ENCODE data around the gene PLCB4.

Gene PLCB4

DNA sequence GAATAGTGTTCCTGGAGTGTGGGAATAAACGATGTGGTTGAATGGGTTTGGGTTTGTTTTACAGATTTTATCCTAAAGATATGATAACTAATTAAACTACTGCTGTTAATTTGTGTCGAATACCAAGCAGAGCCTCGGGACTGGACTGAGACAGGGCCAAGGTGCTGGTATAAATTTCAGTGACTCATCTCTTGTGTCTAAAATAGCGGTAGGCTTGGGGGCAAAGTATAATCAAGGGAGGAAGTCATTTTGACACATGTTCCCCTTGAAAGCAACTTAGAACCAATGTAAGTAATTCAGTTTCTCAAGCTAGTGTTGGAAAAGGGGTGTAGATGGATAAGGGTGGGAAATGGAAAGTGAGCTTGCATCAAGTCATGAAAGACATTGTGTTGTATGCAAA, 108.4 kb downstream of the PLCB4 start:
- DNase-seq (ENCODE audit: low read depth in 2 of 2) = no peak

DNA sequence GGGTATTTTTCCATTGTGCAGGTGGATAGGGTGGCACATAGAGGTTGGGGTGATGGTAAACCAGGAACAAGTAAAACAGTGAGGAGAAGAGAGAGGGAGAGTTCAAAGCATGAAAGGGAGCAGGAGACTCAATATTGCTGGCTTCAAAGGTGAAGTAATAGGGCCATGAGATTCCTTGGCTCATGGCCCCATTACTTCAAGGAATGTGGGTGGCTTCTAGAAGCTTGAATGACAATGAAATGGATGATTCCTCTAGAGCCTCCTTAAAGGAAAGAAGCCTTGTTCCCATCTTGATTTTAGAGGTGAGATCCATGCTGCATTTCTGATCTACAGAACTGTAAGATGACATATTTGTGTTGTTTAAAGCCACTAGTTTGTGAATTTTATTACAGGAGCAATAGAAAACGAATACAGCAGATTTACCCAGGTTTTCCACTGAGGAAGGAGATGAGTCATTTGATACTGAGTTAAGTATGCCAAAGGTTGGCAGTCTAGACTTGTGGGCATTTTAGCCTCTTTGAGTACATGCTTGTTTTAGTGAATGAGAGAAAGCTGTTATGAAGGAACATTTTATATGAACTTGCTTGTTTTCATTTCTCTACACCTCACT, 110.4 kb downstream of the PLCB4 start:
- DNase-seq (ENCODE audit: low read depth in 2 of 2) = no peak

DNA sequence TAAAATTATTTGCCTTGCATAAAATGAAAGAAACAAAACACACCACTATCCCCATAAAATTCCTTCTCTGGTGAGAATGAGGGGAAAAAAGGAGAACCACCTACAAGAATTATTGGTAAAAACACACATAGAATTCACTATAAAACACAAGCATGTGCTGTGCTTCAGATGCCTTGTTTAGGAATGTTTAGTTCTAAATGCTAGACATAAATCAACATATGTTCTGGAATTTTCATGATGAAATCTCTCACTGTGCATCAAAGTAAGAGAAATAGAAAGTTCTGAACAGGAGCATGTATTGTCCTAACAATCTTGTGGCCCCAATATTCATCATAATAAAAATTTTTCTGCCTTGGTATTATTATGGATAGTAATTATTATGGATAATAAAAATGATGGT, 111.0 kb downstream of the PLCB4 start:
- peak in 1 of 2 experiments; percentile 23 for DNase-seq (ENCODE audit: low read depth in 2 of 2)

DNA sequence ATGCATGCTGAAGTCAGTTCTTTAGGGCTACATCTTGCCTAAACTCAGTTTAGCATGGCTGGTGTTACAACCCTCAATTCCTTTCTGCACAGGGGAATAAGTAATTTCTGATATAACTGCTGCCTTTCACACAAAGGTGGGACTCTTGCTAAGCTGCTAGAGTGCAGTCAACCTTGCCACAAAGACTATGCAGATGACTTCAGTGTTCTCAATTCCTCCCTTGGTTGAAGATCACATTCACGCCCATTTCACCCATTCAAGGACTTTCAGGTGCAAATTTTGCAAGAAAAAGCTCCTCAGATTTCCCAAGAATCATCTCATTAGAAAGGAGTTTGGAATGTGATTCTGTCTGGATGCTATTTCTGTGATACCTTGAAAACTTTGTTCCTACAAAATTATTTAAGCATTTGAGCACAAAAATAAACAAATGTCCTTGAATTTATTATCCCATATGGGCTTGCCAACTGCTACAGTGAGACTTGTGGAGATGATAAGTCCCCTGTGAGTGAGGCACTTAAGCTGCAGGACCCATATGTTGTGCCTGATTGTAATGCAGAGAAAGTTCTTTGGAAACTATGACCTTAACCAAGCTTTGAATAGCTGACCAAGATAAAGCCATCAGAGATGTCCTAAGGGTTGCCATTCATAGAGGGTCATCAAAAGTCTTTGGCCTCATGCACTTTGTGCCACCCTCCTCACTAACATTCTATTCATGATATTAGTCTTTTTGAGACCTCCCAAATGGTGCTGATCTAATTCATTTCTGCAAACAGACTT, 111.8 kb downstream of the PLCB4 start:
- no peak for DNase-seq (ENCODE audit: low read depth in 2 of 2)

DNA sequence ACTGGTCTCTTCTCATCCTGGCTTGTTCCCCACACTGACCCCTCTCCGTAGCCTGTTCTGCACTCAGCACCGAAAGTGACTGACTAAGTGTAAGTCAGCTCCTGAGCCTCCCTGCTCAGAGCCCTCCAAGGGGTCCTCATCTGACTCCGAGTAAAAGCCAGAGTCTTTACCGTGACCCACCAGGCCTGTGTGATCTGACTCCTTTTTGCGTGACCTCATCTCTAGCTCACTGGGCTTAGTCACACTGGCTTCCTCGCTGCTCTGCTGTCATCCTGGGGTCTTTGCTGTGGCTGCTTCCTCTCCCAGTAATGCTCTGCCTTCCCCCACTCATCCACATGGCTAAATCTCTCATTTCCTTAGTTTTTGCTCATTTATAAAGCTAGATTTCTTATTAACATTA, 116.6 kb downstream of the PLCB4 start:
- peak; percentile 17 to 22 for DNase-seq (ENCODE audit: low read depth in 2 of 2)

DNA sequence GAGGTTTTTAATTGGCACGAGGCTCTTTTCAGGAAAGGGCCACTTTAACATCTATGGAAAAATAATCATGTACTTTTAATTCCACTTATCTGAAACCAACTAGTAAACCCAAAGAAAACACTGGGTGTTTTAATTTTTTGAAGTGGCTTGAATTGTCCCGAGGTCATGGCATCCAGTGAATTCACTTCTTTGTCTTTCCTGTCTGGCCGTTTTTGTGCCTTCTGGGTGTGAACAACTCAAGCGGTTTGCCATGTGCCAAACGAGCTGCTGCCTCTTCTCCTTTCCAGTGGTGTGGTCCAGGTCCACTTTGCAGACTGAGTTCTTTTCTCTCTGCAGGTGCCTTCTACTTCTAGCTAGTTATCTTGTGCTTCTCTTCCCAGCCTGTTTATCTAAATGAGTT, 117.5 kb downstream of the PLCB4 start:
- no peak for DNase-seq (ENCODE audit: low read depth in 2 of 2)

DNA sequence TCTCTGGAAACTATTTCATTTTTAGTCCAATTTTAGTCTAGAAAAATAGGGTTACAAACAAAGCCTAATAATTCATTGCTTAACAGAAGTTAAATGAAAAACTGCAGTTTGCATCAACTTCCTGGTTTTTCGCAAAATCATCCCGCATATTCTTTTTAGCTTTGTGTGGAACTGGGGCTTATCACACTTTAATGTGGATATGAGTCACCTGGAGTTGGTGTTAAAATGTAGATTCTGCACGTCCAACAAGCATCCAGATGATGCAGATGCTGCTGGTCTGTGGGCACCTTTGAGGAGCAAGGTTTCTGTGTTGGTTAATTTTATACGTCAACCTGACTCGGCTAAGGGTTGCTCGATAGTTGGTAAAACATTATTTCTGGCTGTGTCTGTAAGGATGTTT, 126.1 kb downstream of the PLCB4 start:
- no peak for DNase-seq (ENCODE audit: low read depth in 2 of 2)

DNA sequence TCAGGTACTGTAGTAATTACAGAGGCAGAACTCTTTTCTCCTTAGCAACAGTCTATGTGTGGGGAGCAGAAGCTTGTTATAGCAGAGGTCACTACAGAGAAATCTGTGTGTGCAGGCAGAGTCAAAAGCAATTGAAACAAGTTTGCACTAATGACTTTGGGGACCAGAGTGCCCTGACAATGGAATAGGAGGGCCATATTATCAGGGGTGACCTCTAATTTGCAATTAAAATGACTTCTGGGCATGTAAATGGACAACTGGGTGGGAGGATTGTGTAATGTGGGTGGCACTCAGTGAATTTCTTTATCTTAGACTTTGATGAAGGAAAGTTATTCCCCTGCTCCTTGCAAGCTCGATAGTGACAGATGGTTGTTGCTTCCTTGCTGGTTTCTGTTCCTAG, 127.2 kb downstream of the PLCB4 start:
- no peak for DNase-seq (ENCODE audit: low read depth in 2 of 2)

DNA sequence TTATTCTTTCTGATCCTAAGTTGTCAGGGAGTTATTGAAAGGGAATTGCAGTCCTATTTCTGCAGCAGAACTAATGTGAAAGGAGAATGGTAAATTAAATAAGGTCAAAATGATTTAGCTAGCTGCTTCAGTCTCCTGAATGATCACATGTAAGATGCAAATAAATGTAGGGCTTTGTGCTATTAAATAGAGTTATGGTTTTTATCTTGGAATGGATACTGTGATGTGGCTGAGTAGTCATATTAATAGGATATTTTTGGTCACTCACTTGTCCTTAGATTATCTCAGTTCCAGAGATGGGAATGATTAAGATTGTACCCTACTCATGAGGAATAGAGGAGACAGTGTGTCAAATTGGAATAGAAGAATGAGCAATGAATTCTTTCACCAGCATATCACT, 129.6 kb downstream of the PLCB4 start:
- no peak for DNase-seq (ENCODE audit: low read depth in 2 of 2)

DNA sequence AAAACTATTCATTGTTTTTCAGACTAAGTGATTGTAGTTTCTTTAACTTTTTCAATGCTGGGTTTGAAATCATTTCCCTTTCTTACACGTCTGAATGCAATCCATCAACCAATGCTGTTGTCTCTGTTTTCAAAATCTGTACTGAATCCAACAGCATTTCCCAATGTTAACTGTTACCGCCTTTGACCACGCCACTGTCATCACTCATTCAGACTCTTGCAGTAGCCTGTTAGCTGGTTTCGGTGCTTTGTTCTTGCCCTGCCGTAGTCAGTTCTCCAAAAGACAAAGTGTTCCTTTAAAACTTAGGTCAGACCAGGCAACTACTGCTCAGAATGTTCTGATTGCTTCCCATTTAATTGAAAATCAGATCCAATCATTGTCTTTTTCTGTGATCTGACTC, 131.3 kb downstream of the PLCB4 start:
- DNase-seq (ENCODE audit: low read depth in 2 of 2) = no peak

DNA sequence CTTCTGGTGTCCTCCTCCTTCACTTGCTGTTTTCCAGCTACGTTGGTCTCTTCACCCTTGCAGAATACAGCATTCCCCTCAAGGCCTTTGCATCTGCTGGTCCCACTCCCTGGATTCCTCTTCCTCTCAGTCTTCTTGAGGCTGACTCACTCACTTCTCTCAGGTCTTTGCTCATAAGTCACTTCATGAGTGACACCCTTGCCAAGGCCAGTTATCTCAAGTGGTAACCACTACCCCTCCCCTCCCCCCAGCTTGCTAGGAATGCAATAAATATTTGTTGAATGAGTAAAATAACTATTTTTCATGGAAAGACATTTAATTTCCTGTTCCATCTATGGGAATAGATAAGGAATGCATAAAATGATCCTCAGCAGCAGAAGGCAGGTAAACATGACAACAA, 131.7 kb downstream of the PLCB4 start:
- peak; percentile 54 to 56 for DNase-seq (ENCODE audit: low read depth in 2 of 2)

DNA sequence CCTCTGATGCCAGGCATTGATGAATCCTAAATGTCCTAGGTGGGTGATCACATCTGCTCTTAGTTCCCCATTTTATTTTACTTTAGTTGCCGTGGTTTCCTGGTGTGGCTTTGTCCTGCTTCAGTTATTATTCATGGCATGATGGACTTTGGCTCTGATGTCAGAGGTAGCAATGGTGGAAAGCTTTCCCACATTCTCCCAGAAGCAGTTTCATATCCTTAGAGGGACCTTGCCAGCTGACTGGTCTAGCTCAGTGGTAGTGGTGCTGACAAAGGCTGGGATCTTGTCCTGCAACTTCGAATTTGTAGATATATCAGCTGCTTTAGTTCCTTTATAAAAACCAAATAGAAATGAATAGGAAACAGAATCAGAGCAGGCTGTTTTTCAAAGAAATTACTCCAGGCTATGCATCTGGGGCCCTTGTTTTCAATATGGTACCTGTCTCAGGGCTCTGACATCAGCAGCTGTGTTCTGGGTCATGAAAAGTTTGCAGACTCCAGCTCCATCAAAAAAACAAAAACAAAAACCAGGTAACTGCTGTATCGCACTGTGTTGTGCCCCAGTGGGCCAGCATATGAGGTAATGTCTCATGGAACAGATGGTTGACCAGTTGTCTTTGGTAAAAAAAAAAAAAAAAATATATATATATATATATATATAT, 133.7 kb downstream of the PLCB4 start:
- no peak for DNase-seq (ENCODE audit: low read depth in 2 of 2)

DNA sequence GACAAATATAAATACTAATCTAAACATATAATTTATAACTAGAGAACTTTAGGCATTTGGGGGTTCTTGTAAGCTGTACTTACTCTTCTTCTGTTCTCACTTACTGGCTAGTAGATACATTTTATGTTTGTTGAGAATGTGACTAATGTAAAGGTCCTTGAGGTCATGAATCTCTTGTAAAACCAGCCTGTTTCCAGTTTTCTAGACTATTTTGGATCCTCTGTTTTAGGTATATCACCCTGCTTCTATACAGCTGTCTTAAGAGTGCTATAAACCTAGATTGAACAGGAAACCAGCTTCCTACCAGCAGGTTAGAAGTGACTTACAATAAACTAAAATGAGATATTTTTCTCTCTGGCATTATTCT, 134.2 kb downstream of the PLCB4 start:
- no peak for DNase-seq (ENCODE audit: low read depth in 2 of 2)

DNA sequence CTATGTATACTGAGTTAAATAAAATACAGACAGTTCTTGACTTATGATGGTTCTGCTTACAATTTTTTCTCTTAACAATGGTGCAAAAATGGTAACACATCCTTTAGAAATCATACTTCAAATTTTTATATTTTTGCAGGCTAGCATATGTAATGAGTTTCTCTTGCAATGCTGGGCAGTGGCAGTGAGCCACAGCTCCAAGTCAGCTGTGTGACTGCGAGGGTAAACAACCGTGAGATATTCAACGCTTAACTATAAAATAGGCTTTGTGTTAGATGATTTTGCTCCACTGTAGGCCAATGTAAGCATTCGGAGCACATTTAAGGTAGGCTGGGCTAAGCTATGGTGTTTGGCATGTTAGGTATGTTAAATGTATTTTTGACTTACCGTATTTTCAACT, 136.1 kb downstream of the PLCB4 start:
- DNase-seq (ENCODE audit: low read depth in 2 of 2) = no peak

DNA sequence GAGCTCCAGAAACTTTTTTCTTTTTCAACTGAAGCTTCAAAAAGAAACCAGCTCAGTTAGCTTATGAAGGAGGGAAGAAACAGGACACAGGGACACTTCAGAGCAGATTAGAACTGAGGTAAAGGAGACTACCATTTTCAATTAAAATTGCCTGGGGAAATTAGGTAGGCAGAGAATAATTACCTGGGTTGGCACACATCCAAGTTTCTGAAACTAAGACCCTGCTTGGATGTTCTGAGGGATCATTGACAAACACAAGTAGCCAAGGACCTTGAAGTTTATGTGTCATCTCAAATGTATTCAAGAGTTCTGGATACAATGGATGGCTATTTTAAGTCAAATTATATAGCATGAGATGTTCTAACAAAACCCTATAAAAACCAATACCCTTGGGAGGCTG, 137.6 kb downstream of the PLCB4 start:
- DNase-seq (ENCODE audit: low read depth in 2 of 2) = no peak

DNA sequence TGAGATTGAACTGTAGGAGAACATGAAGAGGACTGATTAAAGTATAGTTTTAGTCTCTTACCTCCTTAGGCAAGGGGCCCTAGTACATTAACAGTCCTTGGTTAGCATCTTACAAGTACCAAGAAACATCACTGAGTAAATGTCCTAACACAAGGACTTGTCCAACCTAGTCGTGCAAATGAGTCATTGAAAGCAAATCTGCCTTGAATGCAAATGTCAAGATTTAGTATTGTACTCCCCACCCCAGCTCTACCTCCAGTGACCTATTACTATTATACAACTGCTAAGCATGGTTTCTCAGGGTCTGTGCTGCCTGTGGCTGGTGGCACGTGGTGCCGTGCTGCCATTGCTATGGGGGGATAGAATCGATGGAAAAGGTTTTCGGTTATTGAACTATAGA, 138.4 kb downstream of the PLCB4 start:
- no peak for DNase-seq (ENCODE audit: low read depth in 2 of 2)

DNA sequence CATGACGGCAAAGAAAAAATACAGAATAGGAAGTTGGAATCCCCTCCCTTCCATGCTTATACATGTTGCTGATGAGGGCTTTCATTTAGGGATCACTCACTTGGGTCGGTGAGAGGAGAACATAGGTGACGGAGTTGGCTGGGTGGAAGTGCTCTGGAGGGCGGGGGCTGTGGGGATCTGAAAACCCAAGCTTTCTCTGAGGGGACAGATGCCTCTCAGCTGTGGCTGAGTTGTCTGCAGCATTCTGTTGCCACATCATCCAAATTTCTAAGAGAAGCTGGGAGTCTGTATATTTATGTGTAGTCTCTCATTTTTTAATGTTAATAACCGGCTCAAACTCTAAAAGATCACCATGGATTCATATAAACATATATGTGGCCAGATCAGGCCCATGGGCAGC, 141.5 kb downstream of the PLCB4 start:
- no peak for DNase-seq (ENCODE audit: low read depth in 2 of 2)

DNA sequence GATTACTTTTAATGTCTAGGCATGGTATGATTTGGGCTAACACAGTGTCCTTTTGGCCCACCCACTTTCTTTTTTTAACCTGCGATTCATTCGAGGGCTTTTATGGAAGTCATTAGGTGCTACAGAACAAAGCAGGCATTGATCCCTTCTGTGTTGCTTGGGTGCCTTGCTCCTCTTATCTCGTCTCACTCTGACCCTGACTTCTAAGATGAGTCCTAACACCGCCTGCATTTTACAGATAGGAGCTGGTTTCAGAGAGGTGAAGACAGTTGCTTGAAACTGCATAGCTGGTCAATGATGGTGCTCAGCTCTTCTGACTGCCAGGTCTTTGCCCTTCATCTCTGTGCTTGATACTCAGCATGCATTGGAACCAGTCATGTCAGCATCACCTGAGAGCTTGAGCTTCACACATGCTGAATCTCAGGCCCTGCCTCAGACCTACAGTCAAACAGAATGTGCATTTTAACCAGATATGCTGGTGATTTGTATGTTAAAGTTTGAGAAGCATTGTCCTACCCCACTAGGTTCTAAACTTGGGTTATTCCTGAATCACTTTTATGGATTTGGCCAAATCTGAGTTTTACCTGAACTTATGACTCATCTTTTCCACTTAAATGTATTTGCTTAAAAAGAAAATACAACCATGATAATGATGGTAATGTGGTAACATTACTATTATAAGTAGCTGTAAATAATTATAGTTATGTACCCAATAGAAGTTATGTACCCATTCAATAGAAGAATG, 142.3 kb downstream of the PLCB4 start:
- DNase-seq (ENCODE audit: low read depth in 2 of 2) = no peak

DNA sequence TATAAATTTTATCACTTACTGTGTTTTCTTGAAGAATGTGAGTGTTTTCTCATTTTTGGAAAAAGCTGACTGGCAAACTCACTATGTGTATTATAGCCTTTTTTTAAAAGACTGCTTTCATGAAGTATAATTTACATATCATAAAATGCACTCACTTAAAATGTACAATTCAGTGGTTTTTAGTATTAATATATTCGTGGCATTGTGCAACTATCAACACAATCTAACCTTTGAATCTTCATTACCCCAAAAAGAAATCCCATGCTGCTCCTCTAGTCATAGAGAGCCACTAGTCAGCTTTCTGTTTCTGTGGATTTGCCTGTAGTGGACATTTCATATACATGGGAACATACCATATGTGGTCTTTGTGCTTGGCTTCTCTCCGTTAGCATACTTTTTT, 143.8 kb downstream of the PLCB4 start:
- no peak for DNase-seq (ENCODE audit: low read depth in 2 of 2)

DNA sequence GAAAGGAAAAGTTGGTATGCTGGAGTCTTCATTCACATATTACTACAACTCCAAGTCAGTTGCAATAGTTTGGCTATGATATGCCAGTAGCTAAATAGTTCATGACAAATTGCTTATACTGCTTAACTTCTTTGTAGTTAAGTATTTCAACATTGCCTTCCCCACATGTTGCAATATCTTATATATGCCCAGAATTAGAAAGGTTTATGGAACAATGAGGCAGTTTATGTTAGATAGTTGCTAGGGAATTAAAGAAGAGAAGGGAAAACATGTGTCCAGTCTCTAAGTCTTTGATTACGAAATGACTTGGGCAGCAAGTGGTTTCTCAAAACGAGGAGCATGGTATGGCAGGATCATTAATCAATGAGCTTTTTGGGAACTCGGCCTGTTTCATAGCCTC, 145.8 kb downstream of the PLCB4 start:
- DNase-seq (ENCODE audit: low read depth in 2 of 2) = peak; percentile 93 to 94

DNA sequence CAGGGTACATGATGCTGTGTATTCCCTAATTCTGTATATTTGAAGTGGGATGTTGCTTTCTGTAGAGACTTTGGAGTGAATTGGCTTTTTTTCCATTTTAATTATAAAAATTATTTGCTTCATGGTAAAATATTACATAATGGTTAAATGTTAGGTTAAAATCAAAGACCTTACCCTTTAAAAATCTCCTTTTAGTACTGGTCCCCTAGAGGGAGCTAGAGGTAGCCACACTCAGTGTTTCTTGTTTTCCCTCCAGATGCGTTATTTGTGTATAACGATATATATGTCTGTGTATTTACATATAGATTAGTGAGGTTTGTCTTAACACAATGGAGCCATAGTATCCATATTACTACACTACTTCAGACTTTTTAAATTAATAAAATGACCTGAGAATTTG, 146.7 kb downstream of the PLCB4 start:
- no peak for DNase-seq (ENCODE audit: low read depth in 2 of 2)

DNA sequence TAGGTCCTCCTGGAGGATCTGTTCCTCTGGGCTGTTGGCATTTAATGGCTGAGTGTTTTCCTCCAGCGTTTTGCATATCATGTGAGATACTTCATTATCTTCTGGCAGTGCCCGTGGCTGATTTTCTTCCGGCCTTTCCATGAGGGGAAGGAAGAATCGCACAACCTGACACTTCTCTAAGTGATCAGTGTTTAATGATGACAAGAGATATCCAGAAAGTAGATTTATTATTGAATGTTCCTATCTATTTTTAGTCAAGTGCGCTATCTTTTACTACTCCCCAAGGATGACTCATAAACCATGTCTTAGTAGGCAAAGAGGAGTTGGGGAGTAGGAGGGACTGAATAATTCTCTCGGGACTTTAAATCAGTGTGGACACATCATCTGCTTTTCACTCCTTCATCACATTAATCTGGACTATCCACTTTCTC, 149.7 kb downstream of the PLCB4 start:
- DNase-seq (ENCODE audit: low read depth in 2 of 2) = peak; percentile 68 to 71
